ENCODE results near the gene ENGASE. TPM values are rescaled to one million over a fixed set of nuclear protein-coding genes. Genes with fewer than 3 reads are reported as not detected.

The ENGASE gene
- total RNA-seq: 10 to 100 TPM; 50.0 to 75.9 TPM

- peaks cover 16% of the 10 kb centered on the region for H3K36me3 ChIP-seq
- ATAC-seq (ENCODE audit: insufficient number of reproducible peaks, low FRiP score, low read depth) (peak; percentile 91), DNase-seq (ENCODE audit: low spot score) (peak; percentile 75)
- no peak for TF ChIP-seq CTCF (IDR thresholded peaks at IDR 0.05)
- H3K9me3 ChIP-seq: no peaks in the 10 kb centered on the region
- H3K4me1 ChIP-seq (ENCODE audit: control insufficient read depth in 1 of 2, low read depth in 2 of 2): peaks cover 11 to 28% of the 10 kb centered on the region in 2 donors
- H3K27me3 ChIP-seq (replicated peaks; ENCODE audit: insufficient read depth): no peaks in the 10 kb centered on the region
- H3K4me3 ChIP-seq: peak within 1 kb of the TSS; percentile 93
- peak within 1 kb of the TSS; percentile 76 to 77 for H3K27ac ChIP-seq
These were observed at the start of gene ENGASE for GRCh38 chr17:79074649-79075445. TSS of gene ENGASE (plus strand) at chr17:79074824. CDS start at chr17:79074945, 121 bp downstream.

- no peaks in the 10 kb centered on the region for H3K9me3 ChIP-seq
- no peaks in the 10 kb centered on the region for H3K36me3 ChIP-seq
- ATAC-seq (ENCODE audit: insufficient number of reproducible peaks, low FRiP score, low read depth) (no peak), DNase-seq (ENCODE audit: low spot score) (no peak)
- peak overlapping the region; percentile 49 to 84 for H3K27ac ChIP-seq
- H3K4me3 ChIP-seq: peak overlapping the region; percentile 79
- H3K4me1 ChIP-seq (ENCODE audit: control insufficient read depth in 1 of 2, low read depth in 2 of 2): peaks cover 53 to 76% of the 10 kb centered on the region in 2 donors
- no peaks in the 10 kb centered on the region for H3K27me3 ChIP-seq (replicated peaks; ENCODE audit: insufficient read depth)
- no peak for TF ChIP-seq CTCF (IDR thresholded peaks at IDR 0.05)
These were observed 49.5 kb upstream of the ENGASE start for GRCh38 chr17:79024901-79025737.

GRCh38 chr17:79026376-79027273, 48.0 kb upstream of the ENGASE start:
- no peak for ATAC-seq (ENCODE audit: insufficient number of reproducible peaks, low FRiP score, low read depth)
- no peaks in the 10 kb centered on the region for H3K36me3 ChIP-seq
- H3K9me3 ChIP-seq: no peaks in the 10 kb centered on the region
- peak overlapping the region; percentile 57 to 84 for H3K27ac ChIP-seq
- H3K4me1 ChIP-seq (ENCODE audit: control insufficient read depth in 1 of 2, low read depth in 2 of 2): peaks cover 39 to 63% of the 10 kb centered on the region in 2 donors
- no peak for DNase-seq (ENCODE audit: low spot score)
- peak overlapping the region; percentile 79 for H3K4me3 ChIP-seq
- no peaks in the 10 kb centered on the region for H3K27me3 ChIP-seq (replicated peaks; ENCODE audit: insufficient read depth)
- no peak for TF ChIP-seq CTCF (IDR thresholded peaks at IDR 0.05)

GRCh38 chr17:79027274-79027924, 47.2 kb upstream of the ENGASE start:
- no peak for ATAC-seq (ENCODE audit: insufficient number of reproducible peaks, low FRiP score, low read depth)
- H3K4me3 ChIP-seq: peak overlapping the region; percentile 79

More at GRCh38 chr17:79027274-79027924, 47.2 kb upstream of the ENGASE start:
- Histone ChIP-seq H3K27ac (peak overlapping the region; percentile 57 to 84), H3K36me3 (no peaks in the 10 kb centered on the region), H3K27me3 (replicated peaks; ENCODE audit: insufficient read depth) (no peaks in the 10 kb centered on the region), H3K4me1 (ENCODE audit: control insufficient read depth in 1 of 2, low read depth in 2 of 2) (peaks cover 32 to 62% of the 10 kb centered on the region in 2 donors), H3K9me3 (no peaks in the 10 kb centered on the region)
- no peak for DNase-seq (ENCODE audit: low spot score)
- no peak for TF ChIP-seq CTCF (IDR thresholded peaks at IDR 0.05)

Measured in thoracic aorta (tissue), 2 donors.